Smooth muscle cell (in vitro differentiated cells): ENCODE data around the gene GALC. TPM values are rescaled to one million over a fixed set of nuclear protein-coding genes. Genes with fewer than 3 reads are reported as not detected.
A peak's percentile ranks its signal among the peaks of the same experiment; 100 is the strongest.

Source experiments
- DNase-seq: peaks from one replicate; lab custom pipeline; 2025; ENCODE audit not compliant: unreplicated experiment; lab: John Stamatoyannopoulos, UW
- H2AFZ ChIP-seq: fragments of 200-600 bp; sonication (generic); 2 replicates; pipeline ENCODE4 v1.6.0; 2016; ENCODE audit warnings: antibody characterized with exemption, low read depth, mild to moderate bottlenecking
- H3F3A ChIP-seq: fragments of 200-600 bp; sonication (generic); 2 replicates; pipeline ENCODE4 v1.6.0; 2017; ENCODE audit warnings: antibody characterized with exemption, low read depth
- H3K27ac ChIP-seq: fragments of 200-600 bp; sonication (generic); 2 replicates; pipeline ENCODE4 v1.5.1; 2016; ENCODE audit warnings: low read depth, mild to moderate bottlenecking
- H3K27me3 ChIP-seq: fragments of 200-600 bp; sonication (generic); 2 replicates; pipeline ENCODE4 v1.6.1; 2016; ENCODE audit warnings: low read depth, mild to moderate bottlenecking
- H3K36me3 ChIP-seq: fragments of 200-600 bp; sonication (generic); 2 replicates; pipeline ENCODE4 v1.5.1; 2016; ENCODE audit warnings: low read depth
- H3K4me1 ChIP-seq: fragments of 200-600 bp; sonication (generic); 2 replicates; pipeline ENCODE4 v1.5.1; 2016; ENCODE audit warnings: low read depth
- H3K4me2 ChIP-seq: fragments of 200-600 bp; sonication (generic); 2 replicates; pipeline ENCODE4 v1.6.0; 2016; ENCODE audit warnings: mild to moderate bottlenecking
- H3K4me3 ChIP-seq: fragments of 200-600 bp; sonication (generic); 2 replicates; pipeline ENCODE4 v1.5.1; 2016; ENCODE audit warnings: mild to moderate bottlenecking
- H3K79me2 ChIP-seq: fragments of 200-600 bp; sonication (generic); 2 replicates; pipeline ENCODE4 v1.6.0; 2016; ENCODE audit warnings: low read depth, mild to moderate bottlenecking
- H3K9ac ChIP-seq: fragments of 200-600 bp; sonication (generic); 2 replicates; pipeline ENCODE4 v1.6.0; 2016; ENCODE audit warnings: low read depth
- H3K9me3 ChIP-seq: fragments of 200-600 bp; sonication (generic); replicated peaks from 2 replicates; pipeline ENCODE4 v1.5.1; 2016; ENCODE audit warnings: low read depth
- H4K20me1 ChIP-seq: fragments of 200-600 bp; sonication (generic); 2 replicates; pipeline ENCODE4 v1.6.0; 2016; ENCODE audit warnings: low read depth
- WGBS: methylation state at CpG from one replicate; pipeline ENCODE4 v1.1.7; 2016; ENCODE audit warnings: low lambda C conversion rate; 5-methylcytosine and 5-hydroxymethylcytosine counted together
- polyA plus RNA-seq: library from polyadenylated mRNA; unstranded; fragments of >200 nt; fragmentation: Nextera tagmentation; extraction: Ambion mirVana; gene quantifications from 2 replicates; pipeline ENCODE4 v1.2.1, GENCODE V29; 2016
- small RNA-seq: library from RNA; depleted of rRNA; stranded (forward); fragments of <200 nt; gene quantifications from one replicate; pipeline ENCODE3, GENCODE V24; 2014
- total RNA-seq: library from RNA; depleted of rRNA; stranded (reverse); fragments of >200 nt; gene quantifications from 2 replicates; pipeline ENCODE4 v1.2.3, GENCODE V29; 2014
- TF ChIP-seq, protein P1 (sequence below): fragments of 200-600 bp; sonication (generic); IDR thresholded peaks from 2 replicates; pipeline ENCODE4 v1.5.1; 2017; ENCODE audit warnings: borderline replicate concordance, mild to moderate bottlenecking, antibody characterized with exemption; ENCODE audit not compliant: insufficient read depth, poor library complexity, severe bottlenecking

The GALC gene
- total and polyA plus RNA-seq, 2 experiments from 2014 or later = 18.6 to 31.0 TPM

DNA sequence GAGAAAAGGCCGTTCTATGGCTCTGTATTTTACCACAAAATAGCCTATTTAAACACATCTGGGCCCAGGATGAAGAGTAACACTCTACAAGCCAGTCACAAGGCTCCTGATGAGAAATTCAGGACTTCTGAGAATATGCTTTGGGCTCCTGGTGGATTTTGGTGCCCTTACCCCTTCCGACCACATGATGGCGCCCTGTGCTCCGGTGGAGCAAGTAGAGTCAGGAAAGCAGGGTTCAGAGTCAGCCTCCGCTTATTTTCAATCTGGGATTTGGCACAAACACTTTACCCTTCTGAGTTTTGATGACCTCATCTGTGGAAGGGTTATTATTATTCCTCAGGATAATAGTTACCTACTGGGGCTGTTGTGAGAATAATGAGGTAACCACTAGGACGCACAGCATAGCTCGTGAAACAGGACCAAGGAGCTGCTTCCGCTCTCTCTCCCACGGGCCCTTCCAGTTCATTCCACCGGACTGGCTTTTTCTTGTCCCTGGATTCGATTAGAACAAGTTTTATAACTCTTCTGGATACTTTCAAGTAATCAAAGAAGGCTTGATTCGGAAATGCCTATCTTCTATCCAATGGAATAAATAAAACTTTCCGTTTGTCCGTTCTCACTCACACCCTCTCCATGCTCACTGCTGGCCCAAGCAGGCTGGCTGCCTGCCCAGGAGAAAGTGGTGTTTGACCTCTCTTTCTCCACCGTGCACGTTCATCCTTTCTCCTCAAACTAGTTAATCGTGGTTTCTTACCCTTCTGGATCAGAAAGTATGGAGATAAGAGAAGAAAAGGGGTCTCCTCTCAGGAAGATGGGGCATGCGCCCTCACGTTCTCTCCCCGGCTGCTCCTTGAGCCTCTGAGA lies 104.6 kb downstream of the GALC start:
- WGBS = 72% methylated on average over 20 of the region's 20 CpGs
- TF ChIP-seq, protein P1, sequence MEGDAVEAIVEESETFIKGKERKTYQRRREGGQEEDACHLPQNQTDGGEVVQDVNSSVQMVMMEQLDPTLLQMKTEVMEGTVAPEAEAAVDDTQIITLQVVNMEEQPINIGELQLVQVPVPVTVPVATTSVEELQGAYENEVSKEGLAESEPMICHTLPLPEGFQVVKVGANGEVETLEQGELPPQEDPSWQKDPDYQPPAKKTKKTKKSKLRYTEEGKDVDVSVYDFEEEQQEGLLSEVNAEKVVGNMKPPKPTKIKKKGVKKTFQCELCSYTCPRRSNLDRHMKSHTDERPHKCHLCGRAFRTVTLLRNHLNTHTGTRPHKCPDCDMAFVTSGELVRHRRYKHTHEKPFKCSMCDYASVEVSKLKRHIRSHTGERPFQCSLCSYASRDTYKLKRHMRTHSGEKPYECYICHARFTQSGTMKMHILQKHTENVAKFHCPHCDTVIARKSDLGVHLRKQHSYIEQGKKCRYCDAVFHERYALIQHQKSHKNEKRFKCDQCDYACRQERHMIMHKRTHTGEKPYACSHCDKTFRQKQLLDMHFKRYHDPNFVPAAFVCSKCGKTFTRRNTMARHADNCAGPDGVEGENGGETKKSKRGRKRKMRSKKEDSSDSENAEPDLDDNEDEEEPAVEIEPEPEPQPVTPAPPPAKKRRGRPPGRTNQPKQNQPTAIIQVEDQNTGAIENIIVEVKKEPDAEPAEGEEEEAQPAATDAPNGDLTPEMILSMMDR = peak; percentile 41
- DNase-seq = no peak
- no peaks in the 10 kb centered on the region for H3F3A ChIP-seq
- no peaks in the 10 kb centered on the region for H3K4me1 ChIP-seq
- H3K79me2 ChIP-seq = no peaks in the 10 kb centered on the region
- no peaks in the 10 kb centered on the region for H3K27me3 ChIP-seq
- H2AFZ ChIP-seq = no peak overlapping the region
- no peak overlapping the region for H3K9ac ChIP-seq
- no peaks in the 10 kb centered on the region for H3K36me3 ChIP-seq
- H3K4me3 ChIP-seq = no peak overlapping the region
- no peak overlapping the region for H3K27ac ChIP-seq
- no peaks in the 10 kb centered on the region for H4K20me1 ChIP-seq
- no peak overlapping the region for H3K4me2 ChIP-seq
- H3K9me3 ChIP-seq = no peaks in the 10 kb centered on the region

DNA sequence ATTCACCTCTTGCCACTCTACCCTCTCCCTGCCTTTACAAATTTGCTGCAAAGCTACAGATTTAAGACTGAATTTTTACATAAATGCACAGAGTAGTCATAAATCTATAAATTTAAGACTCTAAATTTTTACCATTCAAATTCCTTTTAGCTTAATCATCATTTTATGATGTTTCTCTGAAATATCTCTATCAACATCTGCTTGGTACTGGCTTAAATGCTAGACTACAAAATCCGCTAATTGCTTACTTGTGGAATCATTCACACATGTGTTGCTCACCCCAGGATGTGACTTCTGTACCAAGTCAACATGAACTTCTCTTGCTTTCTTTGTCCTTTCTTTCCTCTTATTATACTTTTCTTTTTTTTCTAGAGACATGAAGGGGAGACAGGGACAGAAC lies 109.2 kb downstream of the GALC start:
- WGBS = 67% methylated on average over 1 of the region's 1 CpG
- Histone ChIP-seq H3K4me1 (no peaks in the 10 kb centered on the region), H3K4me2 (no peak overlapping the region), H3K4me3 (no peak overlapping the region), H3K9me3 (no peaks in the 10 kb centered on the region), H3K9ac (no peak overlapping the region), H3K36me3 (no peaks in the 10 kb centered on the region), H3F3A (no peaks in the 10 kb centered on the region), H3K27ac (no peak overlapping the region), H4K20me1 (no peaks in the 10 kb centered on the region), H3K79me2 (no peaks in the 10 kb centered on the region), H3K27me3 (peaks cover 7% of the 10 kb centered on the region), H2AFZ (no peak overlapping the region)
- TF ChIP-seq, protein P1 = no peak
- DNase-seq = no peak

Small RNA genes lying within 50 kb of the gene (small RNA-seq; reads per million reads assigned to genes)
- not detected for gene RNU6-835P

Other genes starting within 250 kb of the GALC start
- gene GPR65, start 12.0 kb upstream of the GALC start, total RNA-seq = 0.04 TPM in 1 of 2 replicates, not detected in the other
- gene GPR65, start 12.0 kb upstream of the GALC start, polyA plus RNA-seq = 0.09 TPM in 1 of 2 replicates, not detected in the other